H9 (cell line): ENCODE data around the gene SLC34A1. TPM values are rescaled to one million over a fixed set of nuclear protein-coding genes. Genes with fewer than 3 reads are reported as not detected.

Experiments
- DNase-seq: peaks from one replicate; pipeline ENCODE4 v3.0.0-alpha.2; 2017
- H2AFZ ChIP-seq: one replicate; pipeline ENCODE4 v1.6.1; 2013; ENCODE audit warnings: mild to moderate bottlenecking, low read length, control low read depth, moderate library complexity
- H2AK5ac ChIP-seq: 2 replicates; pipeline ENCODE4 v1.6.1; 2013; ENCODE audit warnings: low read length, control low read depth, mixed read lengths; ENCODE audit not compliant: insufficient read length
- H2BK120ac ChIP-seq: one replicate; pipeline ENCODE4 v1.6.1; 2013; ENCODE audit warnings: low read depth, mild to moderate bottlenecking, low read length, control low read depth, inconsistent platforms; ENCODE audit not compliant: poor library complexity, severe bottlenecking
- H2BK12ac ChIP-seq: 2 replicates; pipeline ENCODE4 v1.6.1; 2013; ENCODE audit warnings: low read length, control low read depth, mixed read lengths, low read depth; ENCODE audit not compliant: insufficient read length
- H2BK15ac ChIP-seq: 2 replicates; pipeline ENCODE4 v1.6.1; 2013; ENCODE audit warnings: low read depth, low read length, control low read depth
- H2BK20ac ChIP-seq: one replicate; pipeline ENCODE4 v1.6.1; 2013; ENCODE audit warnings: low read depth, mild to moderate bottlenecking, low read length, control low read depth, inconsistent platforms; ENCODE audit not compliant: poor library complexity, severe bottlenecking
- H2BK5ac ChIP-seq: 2 replicates; pipeline ENCODE4 v1.6.1; 2013; ENCODE audit warnings: low read length, control low read depth, mixed read lengths; ENCODE audit not compliant: insufficient read length
- H3K14ac ChIP-seq: 2 replicates; pipeline ENCODE4 v1.6.1; 2013; ENCODE audit warnings: low read length, control low read depth; ENCODE audit not compliant: insufficient read depth
- H3K18ac ChIP-seq: 2 replicates; pipeline ENCODE4 v1.6.1; 2013; ENCODE audit warnings: low read depth, mild to moderate bottlenecking, mixed read lengths, low read length, control low read depth; ENCODE audit not compliant: insufficient read length
- H3K23ac ChIP-seq: 2 replicates; pipeline ENCODE4 v1.6.1; 2013; ENCODE audit warnings: low read length, control low read depth, mixed read lengths, low read depth; ENCODE audit not compliant: insufficient read length
- H3K23me2 ChIP-seq: 2 replicates; pipeline ENCODE4 v1.6.1; 2013; ENCODE audit warnings: low read depth, mild to moderate bottlenecking, mixed read lengths, low read length, control low read depth; ENCODE audit not compliant: insufficient read length, poor library complexity, severe bottlenecking
- H3K27ac ChIP-seq: 2 replicates; pipeline ENCODE4 v1.5.1; 2013; ENCODE audit warnings: low read length, control low read depth, mixed read lengths, low read depth; ENCODE audit not compliant: insufficient read length
- H3K27me3 ChIP-seq: 2 replicates; pipeline ENCODE4 v1.6.1; 2013; ENCODE audit warnings: low read length, control low read depth, inconsistent platforms; ENCODE audit not compliant: insufficient read depth
- H3K4ac ChIP-seq: 2 replicates; pipeline ENCODE4 v1.6.1; 2013; ENCODE audit warnings: low read depth, mild to moderate bottlenecking, control low read depth, inconsistent platforms, low read length, moderate library complexity
- H3K4me1 ChIP-seq: 2 replicates; pipeline ENCODE4 v1.6.1; 2013; ENCODE audit warnings: low read length, control low read depth, inconsistent platforms; ENCODE audit not compliant: insufficient read depth
- H3K4me2 ChIP-seq: 2 replicates; pipeline ENCODE4 v1.6.1; 2013; ENCODE audit warnings: low read length, control low read depth, mixed read lengths; ENCODE audit not compliant: insufficient read length, insufficient read depth
- H3K56ac ChIP-seq: 2 replicates; pipeline ENCODE4 v1.6.1; 2013; ENCODE audit warnings: low read depth, mild to moderate bottlenecking, mixed read lengths, low read length, control low read depth; ENCODE audit not compliant: insufficient read length
- H3K79me1 ChIP-seq: 2 replicates; pipeline ENCODE4 v1.6.1; 2013; ENCODE audit warnings: low read depth, mild to moderate bottlenecking, moderate library complexity, low read length, control low read depth, inconsistent platforms; ENCODE audit not compliant: insufficient read depth, poor library complexity, severe bottlenecking
- H3K79me2 ChIP-seq: 2 replicates; pipeline ENCODE4 v1.6.1; 2013; ENCODE audit warnings: low read length, control low read depth, inconsistent platforms; ENCODE audit not compliant: insufficient read depth
- H3K9ac ChIP-seq: 2 replicates; pipeline ENCODE4 v1.6.1; 2013; ENCODE audit warnings: low read length, control low read depth, mixed read lengths; ENCODE audit not compliant: insufficient read length; ENCODE audit errors: extremely low read depth
- H3K9me3 ChIP-seq: one replicate; pipeline ENCODE4 v1.6.1; 2013; ENCODE audit warnings: low read depth, low read length, inconsistent platforms; ENCODE audit not compliant: control insufficient read depth
- H3T11ph ChIP-seq: one replicate; pipeline ENCODE4 v1.6.1; 2013; ENCODE audit warnings: mild to moderate bottlenecking, low read length, control low read depth, inconsistent platforms
- H4K20me1 ChIP-seq: one replicate; pipeline ENCODE4 v1.6.1; 2013; ENCODE audit not compliant: control insufficient read depth, insufficient read length, insufficient read depth
- H4K5ac ChIP-seq: 2 replicates; pipeline ENCODE4 v1.6.1; 2013; ENCODE audit warnings: low read depth, mild to moderate bottlenecking, mixed read lengths, low read length, control low read depth; ENCODE audit not compliant: insufficient read length
- H4K8ac ChIP-seq: replicated peaks from 2 replicates; pipeline ENCODE4 v1.6.1; 2013; ENCODE audit warnings: low read length, control low read depth, mixed read lengths, low read depth; ENCODE audit not compliant: insufficient read length
- H4K91ac ChIP-seq: 2 replicates; pipeline ENCODE4 v1.6.1; 2013; ENCODE audit warnings: low read depth, mild to moderate bottlenecking, moderate library complexity, mixed read lengths, low read length, control low read depth; ENCODE audit not compliant: insufficient read length
- H3K27ac Mint-ChIP-seq, 3 experiments: 2 replicates in 2 of 3; 3 replicates in 1 of 3; pipeline ENCODE4 v1.8.0; 2020 to 2021; ENCODE audit warnings: mixed read lengths in 3 of 3, mild to moderate bottlenecking in 1 of 3, moderate library complexity in 1 of 3
- H3K27me3 Mint-ChIP-seq: 2 replicates; pipeline ENCODE4 v1.8.0; 2021; ENCODE audit warnings: low read depth, mild to moderate bottlenecking, moderate library complexity, mixed read lengths
- H3K36me3 Mint-ChIP-seq, 3 experiments: 2 replicates in 2 of 3; 3 replicates in 1 of 3; pipeline ENCODE4 v1.8.0; 2020 to 2021; ENCODE audit warnings: low read depth in 3 of 3, mixed read lengths in 3 of 3; ENCODE audit not compliant: insufficient read depth in 1 of 3
- H3K4me1 Mint-ChIP-seq, 2 experiments: 2 replicates each; pipeline ENCODE4 v1.8.0; 2020; ENCODE audit warnings: mixed read lengths in 2 of 2
- H3K4me3 Mint-ChIP-seq, 2 experiments: 2 replicates in 1 of 2; 3 replicates in 1 of 2; pipeline ENCODE4 v1.8.0; 2020 to 2021; ENCODE audit warnings: mild to moderate bottlenecking in 2 of 2, mixed read lengths in 2 of 2, moderate library complexity in 1 of 2
- H3K9me3 Mint-ChIP-seq, 2 experiments: 2 replicates in 1 of 2; 3 replicates in 1 of 2; pipeline ENCODE4 v1.8.0; 2020; ENCODE audit warnings: mild to moderate bottlenecking in 2 of 2, mixed read lengths in 2 of 2, moderate library complexity in 1 of 2
- CTCF ChIP-seq: fragments of 200-600 bp; sonication (generic); conservative IDR thresholded peaks from 3 replicates; pipeline ENCODE4 v1.8.0; 2021; ENCODE audit warnings: antibody characterized with exemption, mild to moderate bottlenecking
- WGBS: extraction: QIAGEN DNeasy Blood & Tissue Kit; methylation state at CpG from one replicate; pipeline ENCODE4 v1.1.7; 2013; ENCODE audit warnings: missing lambda C conversion rate, low lambda C conversion rate, mixed read lengths; ENCODE audit not compliant: insufficient read length; ENCODE audit errors: extremely low coverage; 5-methylcytosine and 5-hydroxymethylcytosine counted together
- total RNA-seq: library from RNA; stranded (reverse); gene quantifications from 2 replicates; pipeline ENCODE4 v1.2.1, GENCODE V29; 2021

The SLC34A1 gene
- total RNA-seq, 1 experiment from 2014 or later: not detected

- H3K56ac ChIP-seq: no peak within 1 kb of the TSS
Observed at GRCh38 chr5:177351392-177352329, 32.6 kb upstream of the SLC34A1 start, which contains the start of gene LMAN2. Gene LMAN2, minus strand, starts transcription at chr5:177351668. Its CDS starts 21 bp downstream, at chr5:177351647.

More at GRCh38 chr5:177351392-177352329, 32.6 kb upstream of the SLC34A1 start, which contains the start of gene LMAN2:
- Histone ChIP-seq H3K27me3 (no peaks in the 10 kb centered on the region), H3K9me3 (no peaks in the 10 kb centered on the region), H3K23ac (no peak within 1 kb of the TSS), H2BK15ac (peak within 1 kb of the TSS; percentile 60; the same call in 1 of the 2 replicates), H2AFZ (peak within 1 kb of the TSS; percentile 85), H2BK12ac (peak within 1 kb of the TSS; percentile 85), H3T11ph (peak within 1 kb of the TSS; percentile 85), H4K8ac (peak within 1 kb of the TSS; percentile 29), H3K18ac (peak within 1 kb of the TSS; percentile 99), H2BK120ac (no peak within 1 kb of the TSS), H3K4me1 (peaks cover 3% of the 10 kb centered on the region; the same call in 1 of the 2 replicates), H3K4me2 (peak within 1 kb of the TSS; percentile 89), H2BK20ac (no peak within 1 kb of the TSS), H3K23me2 (peaks cover 7% of the 10 kb centered on the region), H3K9ac (peak within 1 kb of the TSS; percentile 97), H4K5ac (peak within 1 kb of the TSS; percentile 64), H4K20me1 (no peaks in the 10 kb centered on the region), H3K14ac (peak within 1 kb of the TSS; percentile 99), H3K4ac (no peak within 1 kb of the TSS), H4K91ac (no peak within 1 kb of the TSS), H2AK5ac (no peak within 1 kb of the TSS), H3K79me1 (peaks cover 4% of the 10 kb centered on the region), H2BK5ac (peak within 1 kb of the TSS; percentile 95), H3K27ac (peak within 1 kb of the TSS; percentile 76), H3K79me2 (peaks cover 17% of the 10 kb centered on the region)
- Mint-ChIP-seq H3K9me3 (peaks cover 3 to 4% of the 10 kb centered on the region in 2 experiments; a peak in 4 of 5 replicates), H3K4me1 (peaks cover 20 to 25% of the 10 kb centered on the region in 2 experiments), H3K27ac (peak within 1 kb of the TSS; percentile 100), H3K4me3 (peak within 1 kb of the TSS; percentile 98 to 99), H3K36me3 (peaks cover 2 to 24% (median 21%) of the 10 kb centered on the region in 3 experiments; a peak in 6 of 7 replicates), H3K27me3 (peaks cover 31% of the 10 kb centered on the region)
- WGBS: no CpG with 5 or more reads among the region's 55 CpGs
- DNase-seq: peak; percentile 95
- no peak for TF ChIP-seq CTCF
